SU-DHL-6 (cell line): ENCODE data around the gene DOCK9.

Experiments
- EZH2phosphoT487 ChIP-seq: fragments of 200-600 bp; sonication (generic), shearing (Covaris generic); conservative IDR thresholded peaks from 2 replicates; pipeline ENCODE4 v1.6.1; 2018; ENCODE audit warnings: mild to moderate bottlenecking, antibody characterized with exemption, low read length, moderate library complexity, mixed read lengths
- TF ChIP-seq, protein P1 (sequence below): fragments of 200-600 bp; sonication (generic); IDR thresholded peaks from one replicate; pipeline ENCODE4 v1.5.1; 2017; ENCODE audit warnings: antibody characterized with exemption, mild to moderate bottlenecking, low read length, moderate library complexity; ENCODE audit not compliant: insufficient read depth, poor library complexity, severe bottlenecking

GRCh38 chr13:98997011-98997730 lies 19.3 kb upstream of the DOCK9 start:
- TF ChIP-seq, protein P1, sequence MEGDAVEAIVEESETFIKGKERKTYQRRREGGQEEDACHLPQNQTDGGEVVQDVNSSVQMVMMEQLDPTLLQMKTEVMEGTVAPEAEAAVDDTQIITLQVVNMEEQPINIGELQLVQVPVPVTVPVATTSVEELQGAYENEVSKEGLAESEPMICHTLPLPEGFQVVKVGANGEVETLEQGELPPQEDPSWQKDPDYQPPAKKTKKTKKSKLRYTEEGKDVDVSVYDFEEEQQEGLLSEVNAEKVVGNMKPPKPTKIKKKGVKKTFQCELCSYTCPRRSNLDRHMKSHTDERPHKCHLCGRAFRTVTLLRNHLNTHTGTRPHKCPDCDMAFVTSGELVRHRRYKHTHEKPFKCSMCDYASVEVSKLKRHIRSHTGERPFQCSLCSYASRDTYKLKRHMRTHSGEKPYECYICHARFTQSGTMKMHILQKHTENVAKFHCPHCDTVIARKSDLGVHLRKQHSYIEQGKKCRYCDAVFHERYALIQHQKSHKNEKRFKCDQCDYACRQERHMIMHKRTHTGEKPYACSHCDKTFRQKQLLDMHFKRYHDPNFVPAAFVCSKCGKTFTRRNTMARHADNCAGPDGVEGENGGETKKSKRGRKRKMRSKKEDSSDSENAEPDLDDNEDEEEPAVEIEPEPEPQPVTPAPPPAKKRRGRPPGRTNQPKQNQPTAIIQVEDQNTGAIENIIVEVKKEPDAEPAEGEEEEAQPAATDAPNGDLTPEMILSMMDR: no peak
- no peak for TF ChIP-seq EZH2phosphoT487
